GM12865 (cell line): ENCODE measurements around the gene ZBTB26.
"Not testable (repeated sequence)": the region's sequence is repeated elsewhere in the genome, so short reads cannot be mapped to it uniquely, and the experiment has no call there.

Experiments
- DNase-seq: peaks from one replicate; pipeline ENCODE4 v3.0.0; 2010; ENCODE audit warnings: low read depth
- H3K4me3 ChIP-seq: 2 replicates; pipeline ENCODE4 v1.5.1; 2011; ENCODE audit warnings: mild to moderate bottlenecking, low read depth, low read length, control low read depth
- TF ChIP-seq, protein P1 (sequence below): IDR thresholded peaks from 2 replicates; pipeline ENCODE4 v1.5.1; 2011; ENCODE audit warnings: low read length, control low read depth, low read depth, inconsistent platforms; ENCODE audit not compliant: insufficient read depth; ENCODE audit errors: missing control alignments

The ZBTB26 gene

DNA sequence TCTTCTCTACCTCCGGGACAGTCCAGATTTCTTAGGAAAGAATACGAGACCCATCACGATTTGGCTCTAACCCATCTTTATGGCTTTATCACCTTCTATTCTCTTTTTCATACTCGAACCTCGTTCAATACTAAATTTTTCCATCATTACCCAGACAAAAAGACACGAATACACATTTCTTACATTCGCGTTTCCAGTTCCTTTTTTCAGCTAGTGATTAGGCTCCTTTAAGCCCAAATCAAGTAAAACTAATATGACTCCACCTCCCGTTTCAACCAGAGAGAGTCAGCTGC is 18.7 kb downstream of the ZBTB26 start:
- no peak for DNase-seq
- H3K4me3 ChIP-seq, result peak overlapping the region; percentile 94
- TF ChIP-seq, protein P1, sequence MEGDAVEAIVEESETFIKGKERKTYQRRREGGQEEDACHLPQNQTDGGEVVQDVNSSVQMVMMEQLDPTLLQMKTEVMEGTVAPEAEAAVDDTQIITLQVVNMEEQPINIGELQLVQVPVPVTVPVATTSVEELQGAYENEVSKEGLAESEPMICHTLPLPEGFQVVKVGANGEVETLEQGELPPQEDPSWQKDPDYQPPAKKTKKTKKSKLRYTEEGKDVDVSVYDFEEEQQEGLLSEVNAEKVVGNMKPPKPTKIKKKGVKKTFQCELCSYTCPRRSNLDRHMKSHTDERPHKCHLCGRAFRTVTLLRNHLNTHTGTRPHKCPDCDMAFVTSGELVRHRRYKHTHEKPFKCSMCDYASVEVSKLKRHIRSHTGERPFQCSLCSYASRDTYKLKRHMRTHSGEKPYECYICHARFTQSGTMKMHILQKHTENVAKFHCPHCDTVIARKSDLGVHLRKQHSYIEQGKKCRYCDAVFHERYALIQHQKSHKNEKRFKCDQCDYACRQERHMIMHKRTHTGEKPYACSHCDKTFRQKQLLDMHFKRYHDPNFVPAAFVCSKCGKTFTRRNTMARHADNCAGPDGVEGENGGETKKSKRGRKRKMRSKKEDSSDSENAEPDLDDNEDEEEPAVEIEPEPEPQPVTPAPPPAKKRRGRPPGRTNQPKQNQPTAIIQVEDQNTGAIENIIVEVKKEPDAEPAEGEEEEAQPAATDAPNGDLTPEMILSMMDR, result no peak

DNA sequence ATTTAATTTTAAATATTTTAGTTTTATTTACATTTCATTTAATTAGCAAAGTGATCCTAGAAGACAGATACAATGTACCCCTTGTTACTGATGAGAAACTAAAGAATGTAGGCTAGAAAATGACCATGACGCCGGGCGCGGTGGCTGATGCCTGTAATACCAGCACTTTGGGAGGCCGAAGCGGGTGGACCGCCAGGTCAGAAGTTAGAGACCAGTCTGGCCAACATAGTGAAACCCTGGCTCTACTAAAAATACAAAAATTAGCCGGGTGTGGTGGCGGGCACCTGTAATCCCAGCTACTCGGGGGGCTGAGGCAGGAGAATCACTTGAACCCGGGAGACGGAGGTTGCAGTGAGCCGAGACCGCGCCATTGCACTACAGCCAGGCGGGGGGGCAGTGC is 25.2 kb downstream of the ZBTB26 start:
- not testable (repeated sequence) for DNase-seq, H3K4me3 ChIP-seq

DNA sequence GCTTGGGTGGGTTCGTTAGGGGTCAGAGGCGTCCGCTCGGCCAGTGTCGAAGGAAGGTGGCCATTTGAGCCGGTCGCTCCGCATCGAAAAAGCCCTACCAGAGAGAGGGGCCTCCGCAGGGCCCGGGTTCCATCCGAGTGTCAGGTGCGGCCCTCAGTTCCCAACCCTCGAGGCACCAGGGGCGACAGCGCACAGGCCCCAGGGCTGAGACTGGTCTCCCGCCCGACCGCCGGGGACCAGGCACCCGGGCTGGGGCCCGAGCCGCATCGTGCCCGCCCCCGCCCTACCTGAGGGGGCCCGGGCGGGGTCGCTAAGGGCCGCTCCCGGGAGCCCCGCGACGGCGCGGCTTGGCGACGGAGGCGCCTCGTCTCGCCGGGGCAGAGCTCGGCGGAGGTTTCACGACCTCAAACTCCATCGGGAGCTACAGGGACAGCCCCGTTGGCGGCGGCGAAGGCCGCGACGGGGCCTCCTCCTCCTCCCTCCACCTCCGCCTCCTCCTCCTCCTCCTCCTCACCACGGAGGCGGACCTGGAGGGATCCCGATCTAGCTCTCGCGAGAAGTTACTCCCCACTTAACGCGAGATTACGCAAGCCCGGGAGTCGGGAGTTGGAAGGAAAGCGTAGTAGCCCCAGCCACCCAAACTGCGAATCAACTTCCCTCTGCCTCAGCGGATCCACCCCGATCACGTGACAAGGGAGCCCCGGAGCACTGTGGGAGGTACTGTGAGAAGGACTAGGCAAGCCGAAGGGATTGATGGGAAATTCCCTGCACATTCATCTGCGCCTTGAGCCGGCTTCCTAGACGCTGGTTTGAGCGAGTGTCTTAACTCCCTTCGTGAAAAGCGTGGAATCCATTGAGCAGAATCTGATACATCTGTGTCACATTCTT is 26.2 kb downstream of the ZBTB26 start, which contains the start of gene RC3H2:
RC3H2 (minus strand) TSS at position 537 of the 888 bp plus-strand sequence. CDS start 7,850 bp downstream, outside the sequence.
- peak within 1 kb of the TSS; percentile 84 for H3K4me3 ChIP-seq
- peak; percentile 99 for DNase-seq
- TF ChIP-seq, protein P1, result no peak

DNA sequence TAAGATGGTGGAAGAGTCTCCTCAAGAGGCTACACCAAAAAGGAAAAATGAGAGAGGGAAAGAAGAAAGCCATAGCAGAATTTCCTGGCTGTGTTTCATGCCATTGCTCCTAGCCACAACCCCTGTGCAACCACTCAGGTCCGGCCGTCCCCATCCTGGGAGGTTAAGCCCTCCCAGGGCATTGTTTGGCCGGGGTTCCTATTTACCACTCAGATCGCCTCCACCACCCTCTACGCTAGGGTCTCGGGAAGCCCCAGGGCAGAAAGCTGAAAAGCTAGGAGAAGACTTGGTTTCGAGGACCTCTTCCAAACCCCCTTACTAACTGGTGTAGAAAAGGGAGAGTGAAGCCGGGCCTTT is 26.9 kb downstream of the ZBTB26 start:
- TF ChIP-seq, protein P1, result no peak
- DNase-seq, result peak; percentile 63
- peak overlapping the region; percentile 84 for H3K4me3 ChIP-seq

DNA sequence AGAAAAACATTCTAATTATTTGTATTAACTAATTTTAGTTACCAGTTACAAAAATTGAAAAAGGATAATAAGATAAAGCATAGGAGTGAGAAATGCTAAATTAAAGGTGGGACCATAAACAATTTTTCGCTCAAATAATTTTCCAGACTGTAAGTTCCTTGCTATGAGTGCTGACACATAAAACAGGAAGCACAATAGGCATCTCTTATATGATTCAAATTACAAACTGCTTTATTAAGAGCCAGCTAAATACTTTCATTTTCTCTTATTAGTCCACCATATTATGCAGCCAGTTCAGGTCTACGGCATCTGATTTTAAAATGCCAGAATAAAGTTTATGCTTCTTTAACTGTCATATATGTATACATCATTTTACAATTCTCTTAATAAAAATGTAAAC is 30.5 kb downstream of the ZBTB26 start:
- TF ChIP-seq, protein P1, result no peak
- peak; percentile 27 for DNase-seq
- H3K4me3 ChIP-seq, result peak overlapping the region; percentile 48

DNA sequence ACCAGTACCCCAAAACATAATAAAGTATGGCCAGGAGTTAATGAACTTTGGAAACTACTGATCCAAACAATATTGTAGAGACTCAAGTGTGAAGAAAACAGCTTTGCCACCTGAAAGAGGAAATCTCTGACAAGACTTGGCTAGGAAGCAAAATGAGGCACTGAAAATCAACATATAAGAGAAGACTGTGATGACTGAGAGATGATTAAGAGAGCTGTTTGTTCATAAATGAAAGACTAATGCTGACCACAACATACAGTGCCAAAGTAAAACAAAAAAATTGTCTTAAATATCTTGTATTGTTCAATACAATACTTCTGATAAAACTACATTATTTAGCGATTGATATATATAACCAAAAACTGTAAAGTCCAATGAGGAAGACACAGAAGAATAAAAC is 33.3 kb downstream of the ZBTB26 start:
- DNase-seq, result no peak
- TF ChIP-seq, protein P1, result no peak
- H3K4me3 ChIP-seq, result no peak overlapping the region

DNA sequence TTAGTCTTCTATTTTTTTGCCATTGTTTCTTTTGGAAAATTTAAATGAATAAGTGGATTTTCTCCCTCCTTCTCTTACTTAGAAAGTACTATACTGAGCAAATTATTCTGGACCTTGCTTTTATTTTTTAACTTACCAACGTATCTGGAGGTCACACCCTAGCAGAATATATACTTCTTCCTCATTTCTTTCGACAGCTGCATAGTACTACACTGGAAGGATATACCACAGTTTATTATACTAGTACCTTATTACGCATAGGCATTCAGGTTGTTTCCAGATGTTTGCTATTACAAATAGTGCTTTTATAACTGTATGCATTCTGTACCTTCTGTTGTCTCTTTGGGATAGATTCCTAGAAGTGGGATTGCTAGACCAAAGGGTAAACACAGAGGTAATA is 42.8 kb downstream of the ZBTB26 start:
- TF ChIP-seq, protein P1, result no peak

More for the DNA sequence above, 42.8 kb downstream of the ZBTB26 start:
- DNase-seq, result no peak
- no peak overlapping the region for H3K4me3 ChIP-seq
